B cell (primary cell): Measurements from ENCODE around the gene H6PD. TPM values are rescaled to one million over a fixed set of nuclear protein-coding genes. Genes with fewer than 3 reads are reported as not detected.

ENCODE experiments used
- ATAC-seq: fragments of 200-7000 bp; cut with Tn5 transposase; one replicate; pipeline ENCODE4 v1.10.0; 2021; ENCODE audit warnings: low read depth, mild to moderate bottlenecking, moderate number of reproducible peaks, moderate library complexity
- CTCF ChIA-PET: fragments of 350-600 bp; sonication (Branson Sonifier 250); formaldehyde crosslinking; loops from one replicate; lab custom pipeline; 2021; ENCODE audit warnings: antibody characterized with exemption, inconsistent platforms; lab: Charles Lee
- POLR2A ChIA-PET: fragments of 350-600 bp; sonication (Branson Sonifier 250); formaldehyde crosslinking; loops from one replicate; lab custom pipeline; 2021; ENCODE audit warnings: antibody characterized with exemption; lab: Charles Lee
- DNase-seq: peaks from one replicate; pipeline ENCODE4 v3.0.0; 2013
- H2AFZ ChIP-seq: 2 replicates; pipeline ENCODE4 v1.6.1; 2012; ENCODE audit warnings: mild to moderate bottlenecking, low read depth, low read length; ENCODE audit not compliant: insufficient read depth, poor library complexity, severe bottlenecking
- H3K27ac ChIP-seq, 2 donors: 1 replicate in 1 of 2; 2 replicates in 1 of 2; pipeline ENCODE4 v1.5.1; 2012 to 2013; ENCODE audit warnings: low read length in 2 of 2, mild to moderate bottlenecking in 2 of 2, moderate library complexity in 1 of 2
- H3K27me3 ChIP-seq, 4 experiments: fragments of 200-600 bp in 1 of 4; sonication (generic) in 1 of 4; replicated peaks in 1 of 4; 1 replicate in 2 of 4; 2 replicates in 2 of 4; pipeline versions ENCODE4 v1.6.1 to v1.7.0; 2013 to 2016; ENCODE audit warnings: low read length in 3 of 4, mild to moderate bottlenecking in 2 of 4, mixed read lengths in 1 of 4, moderate library complexity in 1 of 4; ENCODE audit not compliant: insufficient read depth in 4 of 4, control insufficient read depth in 3 of 4; ENCODE audit errors: control extremely low read depth in 1 of 4
- H3K36me3 ChIP-seq, 2 experiments: replicated peaks in 1 of 2; 1 replicate in 1 of 2; 2 replicates in 1 of 2; pipeline versions ENCODE4 v1.6.1 to v1.7.1; 2013; ENCODE audit warnings: low read length in 1 of 2; ENCODE audit not compliant: insufficient read depth in 2 of 2, control insufficient read depth in 1 of 2; ENCODE audit errors: control extremely low read depth in 1 of 2, extremely low read depth in 1 of 2
- H3K4me1 ChIP-seq, 2 donors: fragments of 200-600 bp in 1 of 2; sonication (generic) in 1 of 2; 1 replicate in 1 of 2; 2 replicates in 1 of 2; pipeline versions ENCODE4 v1.5.1 to v1.6.1; 2013 to 2017; ENCODE audit warnings: low read length in 2 of 2; ENCODE audit not compliant: control insufficient read depth in 2 of 2, insufficient read depth in 2 of 2
- H3K4me2 ChIP-seq: replicated peaks from 2 replicates; pipeline ENCODE3; 2012; ENCODE audit warnings: mild to moderate bottlenecking, low read depth, low read length; ENCODE audit not compliant: poor library complexity, severe bottlenecking
- H3K4me3 ChIP-seq, 5 experiments: fragments of 200-600 bp in 1 of 5; sonication (generic) in 1 of 5; 1 replicate in 3 of 5; 2 replicates in 2 of 5; pipeline versions ENCODE4 v1.5.1 to v1.7.0; 2011 to 2016; ENCODE audit warnings: low read length in 4 of 5, mild to moderate bottlenecking in 4 of 5, low read depth in 2 of 5, control low read depth in 1 of 5, moderate library complexity in 1 of 5; ENCODE audit not compliant: insufficient read depth in 1 of 5; ENCODE audit errors: control extremely low read depth in 1 of 5, extremely low read depth in 1 of 5
- H3K79me2 ChIP-seq: fragments of 200-600 bp; sonication (generic); one replicate; pipeline ENCODE4 v1.6.0; 2016; ENCODE audit warnings: low read length; ENCODE audit not compliant: control insufficient read depth, insufficient read depth
- H3K9ac ChIP-seq: fragments of 200-600 bp; sonication (generic); 2 replicates; pipeline ENCODE4 v1.6.1; 2017; ENCODE audit warnings: mild to moderate bottlenecking, low read length, moderate library complexity
- H3K9me3 ChIP-seq, 3 donors: one replicate each; pipeline versions ENCODE4 v1.6.1 to v1.7.1; 2013; ENCODE audit warnings: low read length in 2 of 3; ENCODE audit not compliant: control insufficient read depth in 2 of 3, insufficient read depth in 1 of 3; ENCODE audit errors: control extremely low read depth in 1 of 3
- H4K20me1 ChIP-seq: 2 replicates; pipeline ENCODE4 v1.6.0; 2012; ENCODE audit warnings: mild to moderate bottlenecking, low read length; ENCODE audit not compliant: insufficient read depth, control insufficient read depth, poor library complexity, severe bottlenecking
- H3K27ac Mint-ChIP-seq: one replicate; pipeline ENCODE4 v1.8.0; 2021; ENCODE audit warnings: mixed read lengths
- H3K27me3 Mint-ChIP-seq: one replicate; pipeline ENCODE4 v1.8.0; 2021; ENCODE audit warnings: mixed read lengths
- H3K4me1 Mint-ChIP-seq: one replicate; pipeline ENCODE4 v1.8.0; 2021; ENCODE audit warnings: mixed read lengths
- H3K4me3 Mint-ChIP-seq: one replicate; pipeline ENCODE4 v1.8.0; 2021; ENCODE audit warnings: mixed read lengths
- H3K9me3 Mint-ChIP-seq: one replicate; pipeline ENCODE4 v1.8.0; 2022; ENCODE audit warnings: mixed read lengths; ENCODE audit not compliant: insufficient read depth
- EZH2 ChIP-seq: IDR thresholded peaks from 2 replicates; pipeline ENCODE4 v1.6.1; 2012; ENCODE audit warnings: borderline replicate concordance, low read depth, mild to moderate bottlenecking, moderate library complexity, low read length; ENCODE audit not compliant: insufficient read depth, poor library complexity, severe bottlenecking
- WGBS: methylation state at CpG from one replicate; pipeline ENCODE4 v1.1.5; 2013; ENCODE audit warnings: missing lambda C conversion rate; ENCODE audit not compliant: insufficient coverage; 5-methylcytosine and 5-hydroxymethylcytosine counted together
- intact Hi-C: fragments of 100-400 bp; cut with micrococcal nuclease; formaldehyde crosslinking; loops from one replicate; pipeline ENCODE4 v1.10.0; 2022
- polyA plus RNA-seq: library from polyadenylated mRNA; depleted of rRNA; stranded (reverse); fragments of >200 nt; gene quantifications from 2 replicates; pipeline ENCODE4 v1.2.3, GENCODE V29; 2012
- total RNA-seq, 2 donors: library from RNA; stranded (reverse); fragments of 120-200 nt in 1 of 2; gene quantifications; 1 replicate in 1 of 2; 2 replicates in 1 of 2; pipeline versions ENCODE4 v1.2.3 to v1.2.4, GENCODE V29; 2013 to 2022
- TF ChIP-seq, protein P1 (sequence below): fragments of 200-600 bp; IDR thresholded peaks from one replicate; pipeline ENCODE4 v1.8.0; 2022; ENCODE audit warnings: antibody characterized with exemption, mild to moderate bottlenecking

Gene H6PD
- total and polyA plus RNA-seq, 2 donors (not counting 1 experiment from before 2014, with no cell fraction given): 11.3 to 30.2 TPM

DNA sequence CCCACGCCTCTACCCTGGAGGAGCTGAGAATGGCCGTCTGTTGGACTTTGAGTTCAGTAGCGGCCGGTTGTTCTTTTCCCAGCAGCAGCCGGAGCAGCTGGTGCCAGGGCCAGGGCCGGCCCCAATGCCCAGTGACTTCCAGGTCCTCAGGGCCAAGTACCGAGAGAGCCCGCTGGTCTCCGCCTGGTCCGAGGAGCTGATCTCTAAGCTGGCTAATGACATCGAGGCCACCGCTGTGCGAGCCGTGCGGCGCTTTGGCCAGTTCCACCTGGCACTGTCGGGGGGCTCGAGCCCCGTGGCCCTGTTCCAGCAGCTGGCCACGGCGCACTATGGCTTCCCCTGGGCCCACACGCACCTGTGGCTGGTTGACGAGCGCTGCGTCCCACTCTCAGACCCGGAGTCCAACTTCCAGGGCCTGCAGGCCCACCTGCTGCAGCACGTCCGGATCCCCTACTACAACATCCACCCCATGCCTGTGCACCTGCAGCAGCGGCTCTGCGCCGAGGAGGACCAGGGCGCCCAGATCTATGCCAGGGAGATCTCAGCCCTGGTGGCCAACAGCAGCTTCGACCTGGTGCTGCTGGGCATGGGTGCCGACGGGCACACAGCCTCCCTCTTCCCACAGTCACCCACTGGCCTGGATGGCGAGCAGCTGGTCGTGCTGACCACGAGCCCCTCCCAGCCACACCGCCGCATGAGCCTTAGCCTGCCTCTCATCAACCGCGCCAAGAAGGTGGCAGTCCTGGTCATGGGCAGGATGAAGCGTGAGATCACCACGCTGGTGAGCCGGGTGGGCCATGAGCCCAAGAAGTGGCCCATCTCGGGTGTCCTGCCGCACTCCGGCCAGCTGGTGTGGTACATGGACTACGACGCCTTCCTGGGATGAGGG, 29.7 kb downstream of the H6PD start:
- ATAC-seq (no peak), DNase-seq (no peak)
- peaks cover 6% of the 10 kb centered on the region for H3K4me1 Mint-ChIP-seq
- peaks cover 2 to 60% of the 10 kb centered on the region in 2 experiments for H3K36me3 ChIP-seq
- no peak overlapping the region for H3K4me3 Mint-ChIP-seq
- TF ChIP-seq, protein P1, sequence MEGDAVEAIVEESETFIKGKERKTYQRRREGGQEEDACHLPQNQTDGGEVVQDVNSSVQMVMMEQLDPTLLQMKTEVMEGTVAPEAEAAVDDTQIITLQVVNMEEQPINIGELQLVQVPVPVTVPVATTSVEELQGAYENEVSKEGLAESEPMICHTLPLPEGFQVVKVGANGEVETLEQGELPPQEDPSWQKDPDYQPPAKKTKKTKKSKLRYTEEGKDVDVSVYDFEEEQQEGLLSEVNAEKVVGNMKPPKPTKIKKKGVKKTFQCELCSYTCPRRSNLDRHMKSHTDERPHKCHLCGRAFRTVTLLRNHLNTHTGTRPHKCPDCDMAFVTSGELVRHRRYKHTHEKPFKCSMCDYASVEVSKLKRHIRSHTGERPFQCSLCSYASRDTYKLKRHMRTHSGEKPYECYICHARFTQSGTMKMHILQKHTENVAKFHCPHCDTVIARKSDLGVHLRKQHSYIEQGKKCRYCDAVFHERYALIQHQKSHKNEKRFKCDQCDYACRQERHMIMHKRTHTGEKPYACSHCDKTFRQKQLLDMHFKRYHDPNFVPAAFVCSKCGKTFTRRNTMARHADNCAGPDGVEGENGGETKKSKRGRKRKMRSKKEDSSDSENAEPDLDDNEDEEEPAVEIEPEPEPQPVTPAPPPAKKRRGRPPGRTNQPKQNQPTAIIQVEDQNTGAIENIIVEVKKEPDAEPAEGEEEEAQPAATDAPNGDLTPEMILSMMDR: no peak
- TF ChIP-seq EZH2: no peak
- POLR2A ChIA-PET: interaction anchor here (0.5 to 0.6 kb wide), 2 partner anchors 30 to 191 kb away, joined by 3 to 6 read pairs; no protein-coding TSS in a partner anchor
- H3K27ac Mint-ChIP-seq: no peak overlapping the region
- H4K20me1 ChIP-seq: peaks cover 6% of the 10 kb centered on the region
- no peak overlapping the region for H3K4me2 ChIP-seq
- H3K9ac ChIP-seq: no peak overlapping the region
- H3K27me3 Mint-ChIP-seq: no peaks in the 10 kb centered on the region
- H3K4me1 ChIP-seq: no peaks in the 10 kb centered on the region
- H2AFZ ChIP-seq: no peak overlapping the region
- H3K4me3 ChIP-seq: no peak overlapping the region
- H3K9me3 ChIP-seq: no peaks in the 10 kb centered on the region
- no peaks in the 10 kb centered on the region for H3K9me3 Mint-ChIP-seq
- intact Hi-C loops: no loop called here
- H3K27me3 ChIP-seq: no peaks in the 10 kb centered on the region
- CTCF ChIA-PET: no interaction called here
- WGBS: 97% methylated on average over 47 of the region's 50 CpGs
- H3K79me2 ChIP-seq: peaks cover 23% of the 10 kb centered on the region
- no peak overlapping the region for H3K27ac ChIP-seq

DNA sequence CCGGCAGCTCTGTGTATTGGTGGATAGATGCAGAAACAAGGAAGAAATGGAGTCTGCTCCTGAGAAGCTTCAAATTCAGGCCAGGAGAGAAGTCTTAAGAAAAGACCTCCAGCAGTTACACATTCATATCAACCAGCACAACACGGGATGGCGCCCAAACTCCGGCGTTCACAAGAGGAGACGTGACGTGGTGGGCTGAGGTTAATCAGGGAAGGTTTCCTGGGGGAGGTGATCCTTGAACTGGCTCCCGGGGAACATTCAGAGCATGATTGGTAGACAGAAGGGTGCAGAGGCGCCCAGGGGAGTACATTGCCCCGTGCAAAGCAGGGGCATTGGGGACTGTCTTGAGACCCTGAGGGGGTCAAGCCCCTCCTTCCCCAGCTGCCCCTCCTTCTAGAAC, 30.5 kb downstream of the H6PD start:
- intact Hi-C loops: no loop called here
- no peak overlapping the region for H3K4me3 Mint-ChIP-seq
- Histone ChIP-seq H3K79me2 (peaks cover 14% of the 10 kb centered on the region), H3K27ac (no peak overlapping the region), H3K27me3 (no peaks in the 10 kb centered on the region), H3K4me2 (no peak overlapping the region), H2AFZ (no peak overlapping the region), H3K36me3 (peaks cover 0 to 61% of the 10 kb centered on the region in 2 experiments), H3K4me3 (no peak overlapping the region), H3K9me3 (no peaks in the 10 kb centered on the region), H3K9ac (no peak overlapping the region), H4K20me1 (peaks cover 6% of the 10 kb centered on the region), H3K4me1 (no peaks in the 10 kb centered on the region)
- ChIA-PET POLR2A (interaction anchor here (0.6 kb wide), 1 partner anchor 191 kb away, joined by 3 read pairs; no protein-coding TSS in a partner anchor), CTCF (interaction anchor here (0.9 to 1.1 kb wide), 3 partner anchors 190 to 226 kb away, joined by 3 read pairs; no protein-coding TSS in a partner anchor)
- no peaks in the 10 kb centered on the region for H3K27me3 Mint-ChIP-seq
- no peak for DNase-seq
- no peaks in the 10 kb centered on the region for H3K9me3 Mint-ChIP-seq
- TF ChIP-seq EZH2: no peak
- 95% methylated on average over 4 of the region's 10 CpGs for WGBS
- H3K27ac Mint-ChIP-seq: no peak overlapping the region
- ATAC-seq: no peak
- H3K4me1 Mint-ChIP-seq: peaks cover 2% of the 10 kb centered on the region
